HG03521 (cell line): ENCODE data around the gene MLNR.

Experiments used
- ATAC-seq: cut with Tn5 transposase; IDR thresholded peaks from one replicate; pipeline ENCODE4 v1.9.1; 2021; ENCODE audit warnings: mild to moderate bottlenecking, moderate library complexity; ENCODE audit not compliant: unreplicated experiment

Gene MLNR

GRCh38 chr13:49225223-49226042 lies 5.3 kb downstream of the MLNR start:
- ATAC-seq: no peak

GRCh38 chr13:49226613-49227012 lies 6.5 kb downstream of the MLNR start:
- no peak for ATAC-seq

GRCh38 chr13:49234741-49235140 lies 14.6 kb downstream of the MLNR start:
- ATAC-seq: no peak

- ATAC-seq: no peak
These were observed 15.8 kb downstream of the MLNR start for GRCh38 chr13:49235856-49236431.

GRCh38 chr13:49238621-49239020 lies 18.5 kb downstream of the MLNR start:
- no peak for ATAC-seq

- ATAC-seq: no peak
These were observed 19.9 kb downstream of the MLNR start for GRCh38 chr13:49240017-49240416.

- ATAC-seq: no peak
These were observed 21.2 kb downstream of the MLNR start for GRCh38 chr13:49241296-49241695.

GRCh38 chr13:49245101-49245500 lies 25.0 kb downstream of the MLNR start:
- no peak for ATAC-seq

GRCh38 chr13:49246850-49247642 lies 26.9 kb downstream of the MLNR start:
- peak; percentile 31 for ATAC-seq

- ATAC-seq: peak; percentile 95
These were observed 27.8 kb downstream of the MLNR start, which contains the start of gene CDADC1 for GRCh38 chr13:49247643-49248621. Gene CDADC1, plus strand, starts transcription at chr13:49247925. Its CDS starts 113 bp downstream, at chr13:49248038.

GRCh38 chr13:49248622-49249002 lies 28.5 kb downstream of the MLNR start:
- ATAC-seq: no peak

GRCh38 chr13:49251326-49251725 lies 31.2 kb downstream of the MLNR start:
- no peak for ATAC-seq

GRCh38 chr13:49253310-49253709 lies 33.2 kb downstream of the MLNR start:
- ATAC-seq: no peak

GRCh38 chr13:49254007-49254406 lies 33.9 kb downstream of the MLNR start:
- ATAC-seq: no peak

GRCh38 chr13:49256841-49257240 lies 36.7 kb downstream of the MLNR start:
- no peak for ATAC-seq

GRCh38 chr13:49258089-49258796 lies 38.1 kb downstream of the MLNR start:
- ATAC-seq: no peak

GRCh38 chr13:49259586-49259985 lies 39.4 kb downstream of the MLNR start:
- ATAC-seq: no peak

GRCh38 chr13:49262634-49263033 lies 42.5 kb downstream of the MLNR start:
- ATAC-seq: no peak

- no peak for ATAC-seq
These were observed 45.7 kb downstream of the MLNR start for GRCh38 chr13:49265822-49266221.

GRCh38 chr13:49271264-49271663 lies 51.1 kb downstream of the MLNR start:
- ATAC-seq: no peak
